ENCODE results near the gene HSPH1. TPM values are rescaled to one million over a fixed set of nuclear protein-coding genes. Genes with fewer than 3 reads are reported as not detected.

The HSPH1 gene
- total RNA-seq, 1 experiment from 2014 or later = 145 TPM

DNA sequence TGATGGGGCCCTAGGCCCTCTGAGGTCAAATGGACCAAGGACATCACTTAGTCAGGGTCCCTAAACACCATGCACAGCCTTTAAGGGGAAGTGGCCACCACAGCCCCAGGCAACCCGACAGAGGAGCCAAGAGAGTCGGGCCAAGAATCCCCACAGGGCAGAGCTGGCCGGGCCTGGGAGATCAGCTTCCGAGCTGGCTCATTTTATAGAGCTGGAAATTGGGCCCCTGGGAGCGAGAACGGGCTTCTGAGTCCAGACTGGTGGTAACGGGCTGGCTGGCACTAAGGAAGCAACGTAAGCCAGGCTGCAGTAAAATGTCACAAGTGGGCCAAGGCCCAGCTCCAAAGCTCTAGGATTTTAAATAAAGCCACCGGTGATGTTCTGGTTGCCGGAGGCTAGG is 51.1 kb downstream of the HSPH1 start:
- H3K36me3 ChIP-seq (ENCODE audit: control insufficient read depth, insufficient read depth, low read length) = no peaks in the 10 kb centered on the region
- ChIA-PET CTCF (no interaction called here), POLR2A (no interaction called here)
- H3K4me1 ChIP-seq (ENCODE audit: control insufficient read depth, insufficient read depth, low read length) = no peaks in the 10 kb centered on the region
- no peak for ATAC-seq
- BruUV-seq (replicated peaks) = no TSS peak
- no peak overlapping the region for H3K27ac ChIP-seq (ENCODE audit: low read length)
- no peaks in the 10 kb centered on the region for H3K9me3 ChIP-seq (ENCODE audit: control insufficient read depth, insufficient read depth, low read depth, low read length)
- DNase-seq (ENCODE audit: low read depth, low spot score) = no peak
- intact Hi-C loops (cut with micrococcal nuclease; ENCODE audit: unreplicated experiment) (no loop called here), in situ Hi-C loops (cut with HindIII; ENCODE audit: low pct_unique_long_range_greater_than_20kb, low sequenced_read_pairs) (no loop called here)
- no peak overlapping the region for H3K4me3 ChIP-seq (ENCODE audit: low read depth in 2 of 2, low read length in 2 of 2)
- H3K27me3 ChIP-seq (ENCODE audit: control insufficient read depth, insufficient read depth, low read length) = peaks cover 4% of the 10 kb centered on the region
- TF ChIP-seq TCF7L2 (IDR thresholded peaks at IDR 0.05; ENCODE audit: low read depth, low read length) (no peak), POLR2AphosphoS5 (IDR thresholded peaks at IDR 0.05; ENCODE audit: low read depth, low read length) (no peak), SIN3A (IDR thresholded peaks at IDR 0.05; ENCODE audit: borderline replicate concordance, insufficient read depth, low read depth, low read length) (no peak)
- TF ChIP-seq, protein P1, sequence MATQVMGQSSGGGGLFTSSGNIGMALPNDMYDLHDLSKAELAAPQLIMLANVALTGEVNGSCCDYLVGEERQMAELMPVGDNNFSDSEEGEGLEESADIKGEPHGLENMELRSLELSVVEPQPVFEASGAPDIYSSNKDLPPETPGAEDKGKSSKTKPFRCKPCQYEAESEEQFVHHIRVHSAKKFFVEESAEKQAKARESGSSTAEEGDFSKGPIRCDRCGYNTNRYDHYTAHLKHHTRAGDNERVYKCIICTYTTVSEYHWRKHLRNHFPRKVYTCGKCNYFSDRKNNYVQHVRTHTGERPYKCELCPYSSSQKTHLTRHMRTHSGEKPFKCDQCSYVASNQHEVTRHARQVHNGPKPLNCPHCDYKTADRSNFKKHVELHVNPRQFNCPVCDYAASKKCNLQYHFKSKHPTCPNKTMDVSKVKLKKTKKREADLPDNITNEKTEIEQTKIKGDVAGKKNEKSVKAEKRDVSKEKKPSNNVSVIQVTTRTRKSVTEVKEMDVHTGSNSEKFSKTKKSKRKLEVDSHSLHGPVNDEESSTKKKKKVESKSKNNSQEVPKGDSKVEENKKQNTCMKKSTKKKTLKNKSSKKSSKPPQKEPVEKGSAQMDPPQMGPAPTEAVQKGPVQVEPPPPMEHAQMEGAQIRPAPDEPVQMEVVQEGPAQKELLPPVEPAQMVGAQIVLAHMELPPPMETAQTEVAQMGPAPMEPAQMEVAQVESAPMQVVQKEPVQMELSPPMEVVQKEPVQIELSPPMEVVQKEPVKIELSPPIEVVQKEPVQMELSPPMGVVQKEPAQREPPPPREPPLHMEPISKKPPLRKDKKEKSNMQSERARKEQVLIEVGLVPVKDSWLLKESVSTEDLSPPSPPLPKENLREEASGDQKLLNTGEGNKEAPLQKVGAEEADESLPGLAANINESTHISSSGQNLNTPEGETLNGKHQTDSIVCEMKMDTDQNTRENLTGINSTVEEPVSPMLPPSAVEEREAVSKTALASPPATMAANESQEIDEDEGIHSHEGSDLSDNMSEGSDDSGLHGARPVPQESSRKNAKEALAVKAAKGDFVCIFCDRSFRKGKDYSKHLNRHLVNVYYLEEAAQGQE (IDR thresholded peaks at IDR 0.05; ENCODE audit: insufficient read depth in 1 of 2, low read depth in 2 of 2, low read length in 1 of 2) = no peak
- TF ChIP-seq, protein P2, sequence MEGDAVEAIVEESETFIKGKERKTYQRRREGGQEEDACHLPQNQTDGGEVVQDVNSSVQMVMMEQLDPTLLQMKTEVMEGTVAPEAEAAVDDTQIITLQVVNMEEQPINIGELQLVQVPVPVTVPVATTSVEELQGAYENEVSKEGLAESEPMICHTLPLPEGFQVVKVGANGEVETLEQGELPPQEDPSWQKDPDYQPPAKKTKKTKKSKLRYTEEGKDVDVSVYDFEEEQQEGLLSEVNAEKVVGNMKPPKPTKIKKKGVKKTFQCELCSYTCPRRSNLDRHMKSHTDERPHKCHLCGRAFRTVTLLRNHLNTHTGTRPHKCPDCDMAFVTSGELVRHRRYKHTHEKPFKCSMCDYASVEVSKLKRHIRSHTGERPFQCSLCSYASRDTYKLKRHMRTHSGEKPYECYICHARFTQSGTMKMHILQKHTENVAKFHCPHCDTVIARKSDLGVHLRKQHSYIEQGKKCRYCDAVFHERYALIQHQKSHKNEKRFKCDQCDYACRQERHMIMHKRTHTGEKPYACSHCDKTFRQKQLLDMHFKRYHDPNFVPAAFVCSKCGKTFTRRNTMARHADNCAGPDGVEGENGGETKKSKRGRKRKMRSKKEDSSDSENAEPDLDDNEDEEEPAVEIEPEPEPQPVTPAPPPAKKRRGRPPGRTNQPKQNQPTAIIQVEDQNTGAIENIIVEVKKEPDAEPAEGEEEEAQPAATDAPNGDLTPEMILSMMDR (IDR thresholded peaks at IDR 0.05) = no peak

GRCh38 chr13:31110169-31110568 is 51.5 kb downstream of the HSPH1 start:
- ChIA-PET POLR2A (no interaction called here), CTCF (no interaction called here)
- no peaks in the 10 kb centered on the region for H3K4me1 ChIP-seq (ENCODE audit: control insufficient read depth, insufficient read depth, low read length)
- H3K4me3 ChIP-seq (ENCODE audit: low read depth in 2 of 2, low read length in 2 of 2) = no peak overlapping the region
- ATAC-seq = no peak
- intact Hi-C loops (cut with micrococcal nuclease; ENCODE audit: unreplicated experiment) (no loop called here), in situ Hi-C loops (cut with HindIII; ENCODE audit: low pct_unique_long_range_greater_than_20kb, low sequenced_read_pairs) (no loop called here)
- H3K9me3 ChIP-seq (ENCODE audit: control insufficient read depth, insufficient read depth, low read depth, low read length) = no peaks in the 10 kb centered on the region
- TF ChIP-seq, protein P2 (IDR thresholded peaks at IDR 0.05) = no peak
- TF ChIP-seq, protein P1 (IDR thresholded peaks at IDR 0.05; ENCODE audit: insufficient read depth in 1 of 2, low read depth in 2 of 2, low read length in 1 of 2) = no peak
- TF ChIP-seq TCF7L2 (IDR thresholded peaks at IDR 0.05; ENCODE audit: low read depth, low read length) (no peak), SIN3A (IDR thresholded peaks at IDR 0.05; ENCODE audit: borderline replicate concordance, insufficient read depth, low read depth, low read length) (no peak), POLR2AphosphoS5 (IDR thresholded peaks at IDR 0.05; ENCODE audit: low read depth, low read length) (no peak)
- H3K27me3 ChIP-seq (ENCODE audit: control insufficient read depth, insufficient read depth, low read length) = peaks cover 4% of the 10 kb centered on the region
- H3K36me3 ChIP-seq (ENCODE audit: control insufficient read depth, insufficient read depth, low read length) = no peaks in the 10 kb centered on the region
- BruUV-seq (replicated peaks) = no TSS peak
- no peak overlapping the region for H3K27ac ChIP-seq (ENCODE audit: low read length)
- no peak for DNase-seq (ENCODE audit: low read depth, low spot score)

All from Panc1 (cell line).